ENCODE results near the gene CLIC3.

- TF ChIP-seq EZH2 (IDR thresholded peaks at IDR 0.05; ENCODE audit: borderline replicate concordance, low read length), result no peak
- TF ChIP-seq, protein P1, sequence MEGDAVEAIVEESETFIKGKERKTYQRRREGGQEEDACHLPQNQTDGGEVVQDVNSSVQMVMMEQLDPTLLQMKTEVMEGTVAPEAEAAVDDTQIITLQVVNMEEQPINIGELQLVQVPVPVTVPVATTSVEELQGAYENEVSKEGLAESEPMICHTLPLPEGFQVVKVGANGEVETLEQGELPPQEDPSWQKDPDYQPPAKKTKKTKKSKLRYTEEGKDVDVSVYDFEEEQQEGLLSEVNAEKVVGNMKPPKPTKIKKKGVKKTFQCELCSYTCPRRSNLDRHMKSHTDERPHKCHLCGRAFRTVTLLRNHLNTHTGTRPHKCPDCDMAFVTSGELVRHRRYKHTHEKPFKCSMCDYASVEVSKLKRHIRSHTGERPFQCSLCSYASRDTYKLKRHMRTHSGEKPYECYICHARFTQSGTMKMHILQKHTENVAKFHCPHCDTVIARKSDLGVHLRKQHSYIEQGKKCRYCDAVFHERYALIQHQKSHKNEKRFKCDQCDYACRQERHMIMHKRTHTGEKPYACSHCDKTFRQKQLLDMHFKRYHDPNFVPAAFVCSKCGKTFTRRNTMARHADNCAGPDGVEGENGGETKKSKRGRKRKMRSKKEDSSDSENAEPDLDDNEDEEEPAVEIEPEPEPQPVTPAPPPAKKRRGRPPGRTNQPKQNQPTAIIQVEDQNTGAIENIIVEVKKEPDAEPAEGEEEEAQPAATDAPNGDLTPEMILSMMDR (IDR thresholded peaks at IDR 0.05; ENCODE audit: low read length), result no peak
Observed at GRCh38 chr9:136954270-136955083, 41.9 kb downstream of the CLIC3 start.
